ENCODE measurements around the gene MSH5.

Gene MSH5

GRCh38 chr6:31693535-31693934, 46.3 kb upstream of the MSH5 start:
- Histone ChIP-seq H3K9me3 (ENCODE audit: low read length) (no peaks in the 10 kb centered on the region), H2AFZ (ENCODE audit: low read length) (no peak overlapping the region), H3F3A (ENCODE audit: insufficient read depth, low read length) (no peaks in the 10 kb centered on the region), H3K27me3 (ENCODE audit: insufficient read depth, low read length) (no peaks in the 10 kb centered on the region), H4K20me1 (ENCODE audit: insufficient read depth, low read length) (no peaks in the 10 kb centered on the region), H3K4me1 (ENCODE audit: insufficient read depth, low read length, severe bottlenecking) (peaks cover 8% of the 10 kb centered on the region), H3K4me3 (ENCODE audit: low read depth, low read length, poor library complexity, severe bottlenecking) (no peak overlapping the region), H3K9ac (ENCODE audit: low read length) (no peak overlapping the region), H3K79me2 (ENCODE audit: insufficient read depth, low read length) (no peaks in the 10 kb centered on the region), H3K4me2 (ENCODE audit: low read length) (no peak overlapping the region), H3K27ac (ENCODE audit: low read depth, low read length, poor library complexity, severe bottlenecking) (no peak overlapping the region), H3K9me2 (ENCODE audit: low read depth, low read length) (no peaks in the 10 kb centered on the region), H3K36me3 (ENCODE audit: insufficient read depth, low read length) (peaks cover 54% of the 10 kb centered on the region)
- TF ChIP-seq CTCF (IDR thresholded peaks at IDR 0.05; ENCODE audit: low read length) (no peak), EZH2 (IDR thresholded peaks at IDR 0.05; ENCODE audit: borderline replicate concordance, low read length) (no peak)

GRCh38 chr6:31697555-31697954, 42.2 kb upstream of the MSH5 start:
- H2AFZ ChIP-seq (ENCODE audit: low read length) = no peak overlapping the region
- TF ChIP-seq CTCF (IDR thresholded peaks at IDR 0.05; ENCODE audit: low read length) = no peak
- TF ChIP-seq EZH2 (IDR thresholded peaks at IDR 0.05; ENCODE audit: borderline replicate concordance, low read length) = no peak
- no peaks in the 10 kb centered on the region for H4K20me1 ChIP-seq (ENCODE audit: insufficient read depth, low read length)
- H3K27ac ChIP-seq (ENCODE audit: low read depth, low read length, poor library complexity, severe bottlenecking) = no peak overlapping the region
- H3F3A ChIP-seq (ENCODE audit: insufficient read depth, low read length) = no peaks in the 10 kb centered on the region
- H3K9me2 ChIP-seq (ENCODE audit: low read depth, low read length) = no peaks in the 10 kb centered on the region
- 0 out of 2 replicates have a peak, but pooled peaks cover 5% of the 10 kb centered on the region for H3K79me2 ChIP-seq (ENCODE audit: insufficient read depth, low read length)
- no peak overlapping the region for H3K4me3 ChIP-seq (ENCODE audit: low read depth, low read length, poor library complexity, severe bottlenecking)
- no peaks in the 10 kb centered on the region for H3K27me3 ChIP-seq (ENCODE audit: insufficient read depth, low read length)
- no peaks in the 10 kb centered on the region for H3K9me3 ChIP-seq (ENCODE audit: low read length)
- H3K4me1 ChIP-seq (ENCODE audit: insufficient read depth, low read length, severe bottlenecking) = peaks cover 17% of the 10 kb centered on the region
- H3K4me2 ChIP-seq (ENCODE audit: low read length) = no peak overlapping the region
- H3K36me3 ChIP-seq (ENCODE audit: insufficient read depth, low read length) = peaks cover 39% of the 10 kb centered on the region
- no peak overlapping the region for H3K9ac ChIP-seq (ENCODE audit: low read length)

- no peaks in the 10 kb centered on the region for H3K9me3 ChIP-seq (ENCODE audit: low read length)
- no peak overlapping the region; the same call in 1 of the 2 replicates for H3K4me2 ChIP-seq (ENCODE audit: low read length)
- peaks cover 12% of the 10 kb centered on the region for H3K36me3 ChIP-seq (ENCODE audit: insufficient read depth, low read length)
- H3K9ac ChIP-seq (ENCODE audit: low read length) = no peak overlapping the region
- no peaks in the 10 kb centered on the region for H4K20me1 ChIP-seq (ENCODE audit: insufficient read depth, low read length)
- H3K4me3 ChIP-seq (ENCODE audit: low read depth, low read length, poor library complexity, severe bottlenecking) = no peak overlapping the region
- 0 out of 2 replicates have a peak, but pooled peaks cover 5% of the 10 kb centered on the region for H3K79me2 ChIP-seq (ENCODE audit: insufficient read depth, low read length)
- H3F3A ChIP-seq (ENCODE audit: insufficient read depth, low read length) = no peaks in the 10 kb centered on the region
- peaks cover 23% of the 10 kb centered on the region for H3K4me1 ChIP-seq (ENCODE audit: insufficient read depth, low read length, severe bottlenecking)
- no peaks in the 10 kb centered on the region for H3K27me3 ChIP-seq (ENCODE audit: insufficient read depth, low read length)
- no peak for TF ChIP-seq CTCF (IDR thresholded peaks at IDR 0.05; ENCODE audit: low read length)
- no peak for TF ChIP-seq EZH2 (IDR thresholded peaks at IDR 0.05; ENCODE audit: borderline replicate concordance, low read length)
- no peaks in the 10 kb centered on the region for H3K9me2 ChIP-seq (ENCODE audit: low read depth, low read length)
- H3K27ac ChIP-seq (ENCODE audit: low read depth, low read length, poor library complexity, severe bottlenecking) = no peak overlapping the region
- H2AFZ ChIP-seq (ENCODE audit: low read length) = no peak overlapping the region
These were observed 38.9 kb upstream of the MSH5 start for GRCh38 chr6:31700740-31701401.

Data from OCI-LY1 (cell line).